CD14-positive monocyte (primary cell): ENCODE data around the gene CFAP68. TPM values are rescaled to one million over a fixed set of nuclear protein-coding genes. Genes with fewer than 3 reads are reported as not detected.

Experiments used
- DNase-seq, 3 donors: peaks; one replicate each; pipeline ENCODE4 v3.0.0-alpha.2; 2011 to 2022
- H2AFZ ChIP-seq: 2 replicates; pipeline ENCODE4 v1.6.0; 2012; ENCODE audit warnings: mild to moderate bottlenecking, low read depth, low read length, inconsistent platforms; ENCODE audit not compliant: insufficient read depth, poor library complexity, severe bottlenecking
- H3K27ac ChIP-seq, 2 donors: 1 replicate in 1 of 2; 2 replicates in 1 of 2; pipeline ENCODE4 v1.5.1; 2012 to 2013; ENCODE audit warnings: low read length in 2 of 2, control low read depth in 1 of 2, inconsistent platforms in 1 of 2, low read depth in 1 of 2, mild to moderate bottlenecking in 1 of 2
- H3K27me3 ChIP-seq, 2 donors: one replicate each; pipeline versions ENCODE4 v1.6.0 to v1.6.1; 2011 to 2013; ENCODE audit warnings: low read length in 2 of 2; ENCODE audit not compliant: control insufficient read depth in 2 of 2, insufficient read depth in 2 of 2
- H3K36me3 ChIP-seq, 2 donors: replicated peaks in 1 of 2; 1 replicate in 1 of 2; 2 replicates in 1 of 2; pipeline versions ENCODE4 v1.5.1 to v1.6.1; 2012 to 2013; ENCODE audit warnings: low read length in 2 of 2, control low read depth in 1 of 2, inconsistent platforms in 1 of 2, mild to moderate bottlenecking in 1 of 2; ENCODE audit not compliant: insufficient read depth in 2 of 2, control insufficient read depth in 1 of 2
- H3K4me1 ChIP-seq, 2 donors: 1 replicate in 1 of 2; 2 replicates in 1 of 2; pipeline versions ENCODE4 v1.5.1 to v1.6.1; 2012 to 2013; ENCODE audit warnings: low read length in 2 of 2, control low read depth in 1 of 2, inconsistent platforms in 1 of 2, mild to moderate bottlenecking in 1 of 2, moderate library complexity in 1 of 2; ENCODE audit not compliant: insufficient read depth in 2 of 2, control insufficient read depth in 1 of 2
- H3K4me2 ChIP-seq: replicated peaks from 2 replicates; pipeline ENCODE3; 2012; ENCODE audit warnings: low read length, moderate library complexity, mild to moderate bottlenecking; ENCODE audit not compliant: poor library complexity, severe bottlenecking; ENCODE audit errors: extremely low read depth
- H3K4me3 ChIP-seq, 3 experiments: fragments of 200-600 bp in 1 of 3; sonication (generic) in 1 of 3; replicated peaks in 1 of 3; 1 replicate in 2 of 3; 2 replicates in 1 of 3; pipeline ENCODE4 v1.5.1; 2011 to 2013; ENCODE audit warnings: low read length in 3 of 3, mild to moderate bottlenecking in 3 of 3, control low read depth in 2 of 3, low read depth in 2 of 3, inconsistent platforms in 1 of 3, moderate library complexity in 1 of 3
- H3K79me2 ChIP-seq: 2 replicates; pipeline ENCODE4 v1.6.0; 2012; ENCODE audit warnings: mild to moderate bottlenecking, control low read depth, inconsistent platforms, low read length, moderate library complexity; ENCODE audit not compliant: insufficient read depth
- H3K9ac ChIP-seq: 2 replicates; pipeline ENCODE4 v1.6.0; 2017; ENCODE audit warnings: low read length, mild to moderate bottlenecking; ENCODE audit not compliant: insufficient read depth, poor library complexity, severe bottlenecking
- H3K9me3 ChIP-seq, 2 donors: replicated peaks in 1 of 2; 1 replicate in 1 of 2; 2 replicates in 1 of 2; pipeline versions ENCODE4 v1.5.1 to v1.6.1; 2012 to 2013; ENCODE audit warnings: low read length in 2 of 2, control low read depth in 1 of 2; ENCODE audit not compliant: control insufficient read depth in 1 of 2, insufficient read depth in 1 of 2
- H4K20me1 ChIP-seq: 2 replicates; pipeline ENCODE4 v1.6.0; 2012; ENCODE audit warnings: mild to moderate bottlenecking, low read length, control low read depth, moderate library complexity; ENCODE audit not compliant: insufficient read depth
- H3K27ac Mint-ChIP-seq, 7 donors: one replicate each; pipeline ENCODE4 v1.8.0; 2020; ENCODE audit warnings: mild to moderate bottlenecking in 7 of 7, mixed read lengths in 7 of 7, moderate library complexity in 6 of 7, inconsistent platforms in 2 of 7
- H3K27me3 Mint-ChIP-seq, 3 donors: one replicate each; pipeline ENCODE4 v1.8.0; 2021 to 2022; ENCODE audit warnings: low read depth in 3 of 3, mild to moderate bottlenecking in 3 of 3, mixed read lengths in 3 of 3, moderate library complexity in 3 of 3, inconsistent platforms in 1 of 3
- H3K36me3 Mint-ChIP-seq, 2 donors: one replicate each; pipeline ENCODE4 v1.8.0; 2020; ENCODE audit warnings: mixed read lengths in 2 of 2, inconsistent platforms in 1 of 2, mild to moderate bottlenecking in 1 of 2
- H3K4me1 Mint-ChIP-seq: one replicate; pipeline ENCODE4 v1.8.0; 2020; ENCODE audit warnings: mild to moderate bottlenecking, mixed read lengths
- H3K4me3 Mint-ChIP-seq, 2 donors: one replicate each; pipeline ENCODE4 v1.8.0; 2020; ENCODE audit warnings: mild to moderate bottlenecking in 2 of 2, mixed read lengths in 2 of 2, moderate library complexity in 1 of 2
- H3K9me3 Mint-ChIP-seq, 7 donors: one replicate each; pipeline ENCODE4 v1.8.0; 2020 to 2022; ENCODE audit warnings: mixed read lengths in 7 of 7, mild to moderate bottlenecking in 6 of 7, moderate library complexity in 6 of 7, inconsistent platforms in 2 of 7
- CTCF ChIP-seq: fragments of 200-600 bp; IDR thresholded peaks from one replicate; pipeline ENCODE4 v1.8.0; 2022; ENCODE audit warnings: antibody characterized with exemption, mild to moderate bottlenecking
- WGBS: methylation state at CpG from one replicate; pipeline ENCODE4 v1.1.5; 2013; ENCODE audit warnings: missing lambda C conversion rate; ENCODE audit not compliant: insufficient coverage; 5-methylcytosine and 5-hydroxymethylcytosine counted together
- intact Hi-C, 2 donors: fragments of 100-400 bp; cut with micrococcal nuclease; formaldehyde crosslinking; loops; one replicate each; pipeline versions ENCODE4 v1.15.0 to v1.15.1; 2023
- polyA plus RNA-seq, 3 donors: library from polyadenylated mRNA; depleted of rRNA in 1 of 3; unstranded in 2 of 3; stranded (reverse) in 1 of 3; fragments of 300-500 nt in 2 of 3; fragments of >200 nt in 1 of 3; fragmentation: Illumina TruSeq in 2 of 3; gene quantifications; 1 replicate in 2 of 3; 2 replicates in 1 of 3; pipeline ENCODE4 v1.2.3, GENCODE V29; 2012 to 2021

Gene CFAP68
- polyA plus RNA-seq, 3 donors: 3.6 to 5.3 (median 5.0) TPM

GRCh38 chr11:111913997-111914396 is 34.7 kb downstream of the CFAP68 start:
- Histone ChIP-seq H2AFZ (no peak overlapping the region), H3K27me3 (peaks cover 13 to 43% of the 10 kb centered on the region in 2 donors), H3K27ac (no peak overlapping the region)

GRCh38 chr11:111916768-111917167 is 37.4 kb downstream of the CFAP68 start:
- H4K20me1 ChIP-seq: no peaks in the 10 kb centered on the region
- TF ChIP-seq CTCF: no peak
- Mint-ChIP-seq H3K9me3 (peaks cover 0 to 2% (median 0%) of the 10 kb centered on the region in 7 donors), H3K4me3 (no peak overlapping the region), H3K36me3 (no peaks in the 10 kb centered on the region), H3K27ac (no peak overlapping the region), H3K4me1 (peaks cover 6% of the 10 kb centered on the region), H3K27me3 (peaks cover 37 to 50% (median 39%) of the 10 kb centered on the region in 3 donors)
- peaks cover 2 to 8% of the 10 kb centered on the region in 2 donors for H3K4me1 ChIP-seq
- intact Hi-C loops: no loop called here
- H3K27me3 ChIP-seq: peaks cover 8 to 26% of the 10 kb centered on the region in 2 donors
- no peak overlapping the region for H3K4me3 ChIP-seq
- H2AFZ ChIP-seq: no peak overlapping the region
- no peaks in the 10 kb centered on the region for H3K9me3 ChIP-seq
- DNase-seq: no peak
- no peak overlapping the region for H3K27ac ChIP-seq
- no peak overlapping the region for H3K9ac ChIP-seq
- H3K4me2 ChIP-seq: no peak overlapping the region
- no peaks in the 10 kb centered on the region for H3K79me2 ChIP-seq
- 20% methylated on average over 1 of the region's 1 CpG for WGBS
- no peaks in the 10 kb centered on the region for H3K36me3 ChIP-seq

More at GRCh38 chr11:111913997-111914396, 34.7 kb downstream of the CFAP68 start:
- no peaks in the 10 kb centered on the region for H3K36me3 ChIP-seq
- Mint-ChIP-seq H3K4me3 (no peak overlapping the region), H3K4me1 (peaks cover 5% of the 10 kb centered on the region), H3K9me3 (peaks cover 0 to 2% (median 0%) of the 10 kb centered on the region in 7 donors), H3K27me3 (peaks cover 50 to 63% (median 51%) of the 10 kb centered on the region in 3 donors), H3K27ac (no peak overlapping the region), H3K36me3 (no peaks in the 10 kb centered on the region)
- DNase-seq: no peak
- WGBS: 75% methylated on average over 1 of the region's 4 CpGs
- H3K79me2 ChIP-seq: no peaks in the 10 kb centered on the region
- no peak overlapping the region for H3K4me3 ChIP-seq
- H3K9ac ChIP-seq: no peak overlapping the region
- no peaks in the 10 kb centered on the region for H3K9me3 ChIP-seq
- intact Hi-C loops: no loop called here
- no peak for TF ChIP-seq CTCF
- no peak overlapping the region for H3K4me2 ChIP-seq
- no peaks in the 10 kb centered on the region for H4K20me1 ChIP-seq
- H3K4me1 ChIP-seq: peaks cover 0 to 5% of the 10 kb centered on the region in 2 donors
